OCI-M2 (cell line): Measurements from ENCODE around the gene BTBD2.

Source experiments
- DNase-seq: peaks from one replicate; lab custom pipeline; 2025; ENCODE audit not compliant: unreplicated experiment; lab: John Stamatoyannopoulos, UW

Gene BTBD2

GRCh38 chr19:1968279-1969175 is 47.0 kb downstream of the BTBD2 start:
- DNase-seq = no peak

GRCh38 chr19:1967087-1967608 is 48.4 kb downstream of the BTBD2 start:
- DNase-seq = no peak

DNA sequence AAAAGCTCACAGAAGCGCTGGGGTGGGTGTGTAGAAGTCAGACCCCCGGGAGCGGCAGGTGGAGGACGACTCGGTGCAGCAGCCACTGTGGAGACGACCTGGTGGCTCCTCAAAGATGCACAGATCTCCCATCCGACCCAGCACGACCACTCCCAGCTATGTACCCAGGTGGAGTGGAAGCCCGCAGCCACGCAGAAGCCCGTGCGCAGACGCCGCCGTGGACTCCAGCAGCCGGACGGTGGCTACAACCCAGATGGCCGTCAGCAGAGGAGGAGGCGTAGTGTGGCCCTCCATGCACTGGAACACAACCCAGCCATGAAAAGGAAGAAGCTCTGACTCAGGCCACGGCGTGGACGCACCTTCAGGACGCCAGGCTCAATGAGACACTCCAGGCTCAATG is 52.8 kb downstream of the BTBD2 start:
- no peak for DNase-seq

- DNase-seq = no peak
These were observed 54.3 kb downstream of the BTBD2 start for GRCh38 chr19:1961000-1961883.

DNA sequence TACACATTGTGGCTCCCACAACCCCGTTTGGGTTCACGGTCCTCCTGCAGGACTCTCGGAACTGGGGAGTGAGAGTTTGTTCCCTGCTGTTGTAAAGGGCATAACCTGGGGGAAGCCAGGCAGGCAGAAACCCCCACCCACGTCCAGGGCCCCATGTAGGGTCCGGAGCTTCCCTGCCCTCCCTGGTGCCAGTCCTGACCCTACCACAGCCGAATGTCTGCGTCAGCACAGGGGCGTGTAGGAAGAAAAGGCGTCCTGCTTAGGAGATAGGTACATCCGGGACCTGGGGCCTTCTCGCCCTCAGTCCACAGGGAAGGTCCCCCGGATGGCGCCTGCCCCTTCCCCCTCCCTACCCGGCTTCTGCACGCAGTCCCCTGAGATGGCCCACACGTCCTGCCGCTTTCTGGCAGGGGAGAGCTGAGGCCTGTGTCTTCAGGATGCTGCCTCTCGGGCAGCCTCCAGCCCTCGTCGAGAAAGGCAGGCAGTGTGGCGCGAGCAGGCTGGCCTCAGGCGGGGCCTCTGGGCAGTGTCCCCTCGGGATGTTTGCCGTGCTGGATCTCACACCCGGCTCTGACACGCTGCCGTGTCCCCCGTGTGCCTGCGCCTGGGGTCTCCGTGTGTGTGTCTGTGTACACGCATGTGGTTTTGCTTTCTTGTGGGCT is 55.5 kb downstream of the BTBD2 start:
- DNase-seq = no peak

DNA sequence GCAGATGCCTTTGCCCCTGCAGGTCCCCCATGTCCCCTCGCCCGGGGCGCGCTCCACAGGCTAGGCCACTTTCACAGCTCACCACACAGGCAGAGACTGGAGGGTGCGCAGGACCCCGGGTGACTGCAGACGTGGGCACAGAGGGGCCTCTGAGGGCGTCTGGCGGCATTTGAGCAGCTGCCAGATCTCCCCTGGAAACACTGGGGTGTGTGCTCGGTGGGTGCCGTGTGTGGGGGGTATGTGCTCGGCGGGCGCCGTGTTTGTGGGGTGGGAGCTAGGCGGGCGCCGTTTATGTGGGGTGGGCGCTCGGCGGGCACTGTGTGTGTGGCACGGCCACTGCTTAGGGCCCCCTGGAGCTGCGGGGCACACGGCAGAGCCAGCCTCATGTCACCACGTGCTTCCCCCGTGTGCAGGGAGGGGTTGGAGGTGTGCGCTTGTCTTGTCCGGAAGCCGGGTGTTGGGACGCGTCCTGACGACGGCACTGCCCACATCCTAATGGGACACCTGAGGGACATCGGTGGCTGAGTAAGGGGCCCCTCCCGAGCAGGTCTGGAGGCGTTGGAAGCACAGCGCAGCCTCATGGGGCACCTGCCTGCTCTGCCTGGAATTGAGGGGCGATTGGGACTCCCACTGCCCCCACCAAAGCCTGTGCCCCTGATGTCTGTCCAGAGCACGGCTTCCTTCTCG is 57.8 kb downstream of the BTBD2 start:
- DNase-seq = no peak

DNA sequence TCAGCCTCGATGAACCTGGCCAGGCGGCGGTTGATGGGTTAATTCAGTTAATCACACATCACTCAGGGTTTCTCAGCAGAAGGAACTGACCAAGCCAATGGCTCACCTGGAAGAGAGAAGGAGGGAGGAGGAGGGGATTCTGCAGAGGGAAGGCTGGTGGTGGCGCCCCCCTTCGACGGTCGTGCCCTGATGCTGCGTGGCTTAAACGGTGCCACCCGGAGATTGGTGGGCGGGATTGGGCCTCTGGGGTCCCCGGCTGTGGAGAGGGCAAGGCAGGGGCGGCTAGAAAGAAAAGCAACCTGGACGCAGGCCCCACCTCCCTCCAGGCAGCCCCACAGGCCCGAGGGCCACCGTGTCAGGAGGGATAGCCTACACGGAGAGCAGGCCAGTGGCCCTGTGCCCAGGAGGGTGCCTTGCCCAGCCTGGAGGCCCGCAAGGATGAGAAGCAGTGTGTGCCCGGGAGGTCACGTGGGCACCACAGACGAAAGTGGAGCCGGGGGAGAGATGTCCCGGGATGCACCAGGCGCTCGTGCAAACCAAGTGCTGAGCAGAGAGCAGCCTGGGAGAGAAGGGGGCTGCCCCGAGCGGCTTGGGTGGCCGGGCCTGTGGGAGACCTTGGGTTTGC is 58.5 kb downstream of the BTBD2 start:
- no peak for DNase-seq

DNA sequence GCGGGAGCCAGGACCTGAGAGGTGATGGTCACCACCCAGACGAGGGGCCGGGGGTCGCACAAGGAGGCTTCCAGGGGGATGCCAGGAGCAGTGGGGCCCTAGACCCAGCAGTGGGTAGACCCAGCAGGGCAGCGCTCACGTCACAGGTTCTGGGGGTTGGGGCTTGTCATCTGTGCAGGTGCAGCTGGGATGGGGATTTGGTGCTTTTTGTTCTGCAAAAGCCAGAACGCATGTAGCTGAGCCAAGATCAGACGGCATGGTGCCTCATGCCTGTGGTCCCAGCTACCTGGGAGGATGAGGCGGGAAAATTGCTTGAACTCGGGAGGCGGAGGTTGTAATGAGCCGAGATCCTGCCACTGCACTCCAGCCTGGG is 59.4 kb downstream of the BTBD2 start:
- no peak for DNase-seq

DNA sequence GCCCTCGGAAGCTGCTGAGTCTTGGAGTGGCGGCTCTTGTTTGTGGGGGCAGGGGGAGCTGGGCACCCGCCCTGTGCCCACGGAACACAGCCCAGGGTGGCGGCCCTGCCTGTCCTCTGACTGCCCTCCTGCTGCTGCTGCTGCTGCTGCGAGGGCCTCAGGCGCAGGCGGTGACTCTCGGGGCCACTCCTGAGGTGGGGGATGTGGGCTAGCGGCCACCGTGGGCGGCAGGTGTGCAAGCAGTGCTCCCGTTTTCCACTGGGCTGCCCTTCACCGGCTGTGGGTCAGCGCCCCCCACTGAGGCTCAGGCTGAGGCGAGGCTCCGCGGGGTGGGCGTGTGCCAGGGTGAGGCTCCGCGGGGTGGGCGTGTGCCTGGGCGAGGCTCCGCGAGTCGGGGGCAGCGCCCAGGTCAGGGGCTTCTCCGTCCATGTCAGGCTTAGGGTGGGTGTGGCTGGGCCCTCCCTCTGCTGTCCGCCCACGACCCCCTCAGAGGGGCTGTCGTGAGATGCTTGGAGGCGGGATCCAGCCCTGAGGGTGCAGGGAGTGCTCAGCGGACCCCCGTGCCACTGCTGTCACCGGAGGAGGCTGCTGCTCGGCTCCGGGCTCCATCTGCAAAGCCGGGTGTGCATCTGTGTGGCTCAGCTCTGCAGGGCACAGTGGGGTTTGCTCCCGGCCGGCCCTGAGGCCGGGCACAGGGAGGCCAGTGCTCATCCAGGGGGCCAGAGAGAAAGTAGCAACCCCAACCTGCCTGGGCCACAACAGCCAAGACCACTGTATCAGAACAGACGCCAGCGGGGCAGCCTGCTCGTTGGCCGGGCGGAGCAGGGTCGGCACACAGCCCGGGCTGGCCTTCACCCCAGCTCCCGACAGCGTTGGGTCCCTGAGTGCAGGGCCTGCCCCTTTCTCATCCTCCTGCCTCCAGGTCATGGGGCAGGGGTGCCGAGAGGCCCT is 60.1 kb downstream of the BTBD2 start:
- DNase-seq = no peak

- no peak for DNase-seq
These were observed 61.0 kb downstream of the BTBD2 start for GRCh38 chr19:1954532-1954933.

- no peak for DNase-seq
These were observed 61.9 kb downstream of the BTBD2 start for GRCh38 chr19:1953441-1954094.

DNA sequence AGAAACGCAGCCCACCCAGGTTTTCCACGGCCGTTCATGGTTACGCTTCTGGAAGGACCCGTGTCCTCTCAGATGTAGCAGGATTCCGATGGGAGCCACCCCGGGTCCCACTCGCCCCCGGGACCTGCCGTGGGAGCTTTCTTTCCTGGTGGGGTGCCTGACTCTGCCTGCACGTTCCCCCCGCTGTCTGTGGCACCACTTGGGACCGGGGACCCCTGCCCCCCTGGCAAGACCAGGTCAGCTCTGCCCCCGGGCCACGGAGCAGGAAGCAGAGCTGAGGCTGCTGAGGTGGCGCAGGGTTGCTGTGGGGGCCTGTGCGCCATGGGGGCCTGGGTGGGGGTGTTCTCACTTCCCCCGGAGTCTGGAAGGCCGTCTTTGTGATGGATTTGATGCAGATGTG is 62.5 kb downstream of the BTBD2 start:
- no peak for DNase-seq

DNA sequence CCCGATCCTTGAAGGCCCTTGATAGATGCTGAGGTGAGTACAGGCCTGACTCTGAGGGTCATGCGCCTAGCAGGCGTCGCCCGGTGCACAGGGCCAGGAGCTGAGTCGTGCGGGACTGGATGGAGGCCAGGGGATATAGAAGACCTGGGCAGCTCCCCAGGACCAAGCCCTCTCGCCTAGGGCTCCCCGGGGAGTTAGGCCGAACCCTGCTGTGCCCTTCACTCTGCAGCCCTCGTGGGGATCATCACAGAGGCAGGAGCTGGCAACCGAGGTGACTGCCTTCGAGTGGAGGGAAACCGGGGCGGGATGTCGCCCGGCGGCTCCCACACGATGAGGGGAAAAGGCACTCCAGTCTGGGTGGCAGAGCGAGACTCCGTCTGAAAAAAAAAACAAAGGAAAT is 62.9 kb downstream of the BTBD2 start:
- DNase-seq = no peak

DNA sequence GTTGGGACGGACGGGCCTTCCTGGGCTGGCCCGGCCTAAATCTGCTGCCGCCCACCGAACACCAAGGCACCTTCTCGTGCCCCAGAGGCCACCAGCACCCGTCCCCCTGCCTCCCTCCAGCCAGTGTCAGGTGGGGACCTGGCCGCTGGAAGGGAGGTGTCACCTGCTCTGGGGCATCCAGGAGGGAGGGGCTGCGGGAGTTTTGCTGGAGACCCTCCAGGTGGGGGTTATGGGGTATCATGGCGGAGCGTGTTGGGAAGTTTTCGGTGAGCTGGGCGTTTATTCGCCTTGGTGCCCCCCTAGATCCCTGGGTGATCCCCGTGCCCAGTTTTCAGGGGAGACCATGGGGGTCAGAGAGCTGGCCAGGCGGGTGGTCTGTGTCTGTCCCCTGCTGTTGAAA is 64.9 kb downstream of the BTBD2 start:
- DNase-seq = no peak

- no peak for DNase-seq
These were observed 66.0 kb downstream of the BTBD2 start for GRCh38 chr19:1949304-1950101.

DNA sequence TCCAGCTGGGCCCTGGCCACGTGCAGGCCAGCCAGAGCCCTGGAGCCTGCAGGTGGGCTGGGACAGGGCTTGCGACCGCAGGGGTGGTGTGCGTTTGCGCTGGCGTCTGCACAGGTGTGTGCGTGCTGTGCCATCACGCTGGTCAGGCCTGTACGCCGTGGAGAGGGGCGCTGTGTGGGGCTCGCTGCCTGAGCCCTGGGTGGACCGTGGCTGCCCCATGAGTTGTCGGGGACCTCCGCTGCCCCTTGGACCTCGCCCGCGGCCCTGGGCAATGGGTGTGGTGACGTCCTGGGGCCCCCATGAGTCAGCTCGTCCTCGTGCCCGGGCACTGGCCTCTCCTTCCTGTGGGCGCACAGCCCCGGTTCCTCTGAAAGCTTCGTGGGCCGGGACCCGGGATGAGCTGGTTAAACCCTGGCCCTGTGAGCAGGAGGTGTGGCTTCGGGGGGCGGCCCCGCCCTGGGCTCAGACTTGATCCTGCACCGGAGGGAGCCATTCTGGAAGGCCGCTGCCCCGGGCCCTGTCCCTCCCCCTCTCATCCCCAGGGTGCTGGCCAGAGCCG is 67.8 kb downstream of the BTBD2 start:
- DNase-seq = no peak

GRCh38 chr19:1945899-1946298 is 69.6 kb downstream of the BTBD2 start:
- no peak for DNase-seq
